Loucy (cell line): ENCODE measurements around the gene TAS2R41.

ENCODE experiments used
- EZH2phosphoT487 ChIP-seq: fragments of 200-600 bp; IDR thresholded peaks from 2 replicates; pipeline ENCODE4 v1.6.1; 2018; ENCODE audit warnings: antibody characterized with exemption, mild to moderate bottlenecking, moderate library complexity, borderline replicate concordance
- TF ChIP-seq, protein P1 (sequence below): fragments of 200-600 bp; sonication (generic); conservative IDR thresholded peaks from 2 replicates; pipeline ENCODE4 v1.5.1; 2014; ENCODE audit warnings: mild to moderate bottlenecking, antibody characterized with exemption, low read length

DNA sequence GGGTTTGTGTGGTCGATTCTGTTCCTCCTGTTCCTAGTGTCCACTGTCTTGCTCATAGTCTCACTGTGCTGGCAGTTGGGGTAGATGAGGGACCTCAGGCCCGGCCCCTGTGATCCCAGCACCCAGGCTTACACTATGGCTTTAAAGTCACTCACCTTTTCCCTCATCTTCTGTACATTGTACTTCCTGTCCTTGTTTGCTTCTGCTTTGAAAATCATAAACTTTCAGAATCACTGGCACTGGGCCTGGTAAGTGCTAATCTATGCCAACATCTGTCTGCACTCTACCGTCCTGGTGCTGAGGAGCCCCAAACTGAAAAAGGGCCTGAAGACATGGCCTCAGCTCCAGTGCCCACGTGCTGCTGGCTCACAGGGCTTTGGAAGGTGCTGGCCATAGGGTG lies 40.1 kb upstream of the TAS2R41 start:
- TF ChIP-seq, protein P1, sequence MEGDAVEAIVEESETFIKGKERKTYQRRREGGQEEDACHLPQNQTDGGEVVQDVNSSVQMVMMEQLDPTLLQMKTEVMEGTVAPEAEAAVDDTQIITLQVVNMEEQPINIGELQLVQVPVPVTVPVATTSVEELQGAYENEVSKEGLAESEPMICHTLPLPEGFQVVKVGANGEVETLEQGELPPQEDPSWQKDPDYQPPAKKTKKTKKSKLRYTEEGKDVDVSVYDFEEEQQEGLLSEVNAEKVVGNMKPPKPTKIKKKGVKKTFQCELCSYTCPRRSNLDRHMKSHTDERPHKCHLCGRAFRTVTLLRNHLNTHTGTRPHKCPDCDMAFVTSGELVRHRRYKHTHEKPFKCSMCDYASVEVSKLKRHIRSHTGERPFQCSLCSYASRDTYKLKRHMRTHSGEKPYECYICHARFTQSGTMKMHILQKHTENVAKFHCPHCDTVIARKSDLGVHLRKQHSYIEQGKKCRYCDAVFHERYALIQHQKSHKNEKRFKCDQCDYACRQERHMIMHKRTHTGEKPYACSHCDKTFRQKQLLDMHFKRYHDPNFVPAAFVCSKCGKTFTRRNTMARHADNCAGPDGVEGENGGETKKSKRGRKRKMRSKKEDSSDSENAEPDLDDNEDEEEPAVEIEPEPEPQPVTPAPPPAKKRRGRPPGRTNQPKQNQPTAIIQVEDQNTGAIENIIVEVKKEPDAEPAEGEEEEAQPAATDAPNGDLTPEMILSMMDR = no peak
- TF ChIP-seq EZH2phosphoT487 = no peak
